Ishikawa (cell line): ENCODE results near the gene EEF1AKMT4.

Source experiments
- CEBPB ChIP-seq: IDR thresholded peaks from 2 replicates; pipeline ENCODE4 v1.6.1; 2012
- EGR1 ChIP-seq: IDR thresholded peaks from 2 replicates; pipeline ENCODE4 v1.6.1; 2012
- EP300 ChIP-seq: IDR thresholded peaks from 2 replicates; pipeline ENCODE4 v1.6.1; 2012; ENCODE audit warnings: borderline replicate concordance
- MAX ChIP-seq: IDR thresholded peaks from 2 replicates; pipeline ENCODE4 v1.6.1; 2012
- NFIC ChIP-seq: IDR thresholded peaks from 2 replicates; pipeline ENCODE4 v1.6.1; 2012
- RAD21 ChIP-seq: IDR thresholded peaks from 2 replicates; pipeline ENCODE4 v1.6.1; 2012; ENCODE audit warnings: low read depth
- TAF1 ChIP-seq: IDR thresholded peaks from 2 replicates; pipeline ENCODE4 v1.6.1; 2012; ENCODE audit warnings: low read depth, mild to moderate bottlenecking
- TEAD4 ChIP-seq: IDR thresholded peaks from 2 replicates; pipeline ENCODE4 v1.6.1; 2012
- YY1 ChIP-seq: IDR thresholded peaks from 2 replicates; pipeline ENCODE4 v1.6.1; 2012; ENCODE audit warnings: low read depth
- ZBTB7A ChIP-seq: IDR thresholded peaks from 2 replicates; pipeline ENCODE4 v1.6.1; 2012; ENCODE audit warnings: low read depth
- TF ChIP-seq, protein P1 (sequence below): IDR thresholded peaks from 2 replicates; pipeline ENCODE4 v1.6.1; 2012; ENCODE audit warnings: low read depth, mild to moderate bottlenecking

DNA sequence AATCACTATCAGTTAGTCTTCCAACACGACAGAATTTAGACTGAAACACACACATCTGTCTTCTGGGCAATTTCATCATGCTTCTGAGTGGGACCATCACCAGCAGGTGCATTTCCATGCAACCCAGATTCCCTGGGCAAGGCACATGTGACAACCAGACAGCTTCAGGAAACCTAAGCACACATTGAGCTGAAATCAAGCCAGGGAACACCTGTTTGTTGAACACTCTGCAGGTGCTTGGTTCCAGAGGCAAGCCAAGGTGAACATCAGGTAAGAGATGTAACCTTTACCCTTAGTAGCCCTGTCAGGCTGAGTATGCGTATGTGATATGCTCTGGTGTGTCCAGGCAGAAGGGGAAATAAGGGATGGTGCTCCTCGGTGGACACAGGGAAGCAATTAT lies 46.3 kb downstream of the EEF1AKMT4 start:
- TF ChIP-seq YY1, result no peak
- no peak for TF ChIP-seq EP300
- TF ChIP-seq TEAD4, result no peak
- TF ChIP-seq EGR1, result no peak
- TF ChIP-seq TAF1, result no peak
- TF ChIP-seq RAD21, result no peak
- no peak for TF ChIP-seq CEBPB
- TF ChIP-seq, protein P1, sequence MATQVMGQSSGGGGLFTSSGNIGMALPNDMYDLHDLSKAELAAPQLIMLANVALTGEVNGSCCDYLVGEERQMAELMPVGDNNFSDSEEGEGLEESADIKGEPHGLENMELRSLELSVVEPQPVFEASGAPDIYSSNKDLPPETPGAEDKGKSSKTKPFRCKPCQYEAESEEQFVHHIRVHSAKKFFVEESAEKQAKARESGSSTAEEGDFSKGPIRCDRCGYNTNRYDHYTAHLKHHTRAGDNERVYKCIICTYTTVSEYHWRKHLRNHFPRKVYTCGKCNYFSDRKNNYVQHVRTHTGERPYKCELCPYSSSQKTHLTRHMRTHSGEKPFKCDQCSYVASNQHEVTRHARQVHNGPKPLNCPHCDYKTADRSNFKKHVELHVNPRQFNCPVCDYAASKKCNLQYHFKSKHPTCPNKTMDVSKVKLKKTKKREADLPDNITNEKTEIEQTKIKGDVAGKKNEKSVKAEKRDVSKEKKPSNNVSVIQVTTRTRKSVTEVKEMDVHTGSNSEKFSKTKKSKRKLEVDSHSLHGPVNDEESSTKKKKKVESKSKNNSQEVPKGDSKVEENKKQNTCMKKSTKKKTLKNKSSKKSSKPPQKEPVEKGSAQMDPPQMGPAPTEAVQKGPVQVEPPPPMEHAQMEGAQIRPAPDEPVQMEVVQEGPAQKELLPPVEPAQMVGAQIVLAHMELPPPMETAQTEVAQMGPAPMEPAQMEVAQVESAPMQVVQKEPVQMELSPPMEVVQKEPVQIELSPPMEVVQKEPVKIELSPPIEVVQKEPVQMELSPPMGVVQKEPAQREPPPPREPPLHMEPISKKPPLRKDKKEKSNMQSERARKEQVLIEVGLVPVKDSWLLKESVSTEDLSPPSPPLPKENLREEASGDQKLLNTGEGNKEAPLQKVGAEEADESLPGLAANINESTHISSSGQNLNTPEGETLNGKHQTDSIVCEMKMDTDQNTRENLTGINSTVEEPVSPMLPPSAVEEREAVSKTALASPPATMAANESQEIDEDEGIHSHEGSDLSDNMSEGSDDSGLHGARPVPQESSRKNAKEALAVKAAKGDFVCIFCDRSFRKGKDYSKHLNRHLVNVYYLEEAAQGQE, result no peak
- TF ChIP-seq NFIC, result no peak
- TF ChIP-seq ZBTB7A, result no peak
- TF ChIP-seq MAX, result no peak
